ENCODE measurements around the gene BRMS1L.
A peak's percentile ranks its signal among the peaks of the same experiment; 100 is the strongest.

BRMS1L gene

GRCh38 chr14:35861204-35861868 lies 35.2 kb downstream of the BRMS1L start:
- Histone ChIP-seq H3K4me2 (ENCODE audit: low read length) (no peak overlapping the region), H4K91ac (ENCODE audit: low read depth, low read length) (no peak overlapping the region), H2AK5ac (ENCODE audit: low read length) (no peak overlapping the region), H2BK120ac (ENCODE audit: insufficient read depth, low read length, poor library complexity) (no peak overlapping the region), H3K18ac (ENCODE audit: low read length) (no peak overlapping the region), H3K4me3 (ENCODE audit: low read depth, low read length) (no peak overlapping the region), H2BK5ac (ENCODE audit: low read depth, low read length, poor library complexity) (no peak overlapping the region), H3K4me1 (ENCODE audit: control insufficient read depth in 1 of 2, insufficient read depth in 2 of 2, low read length in 2 of 2) (no peaks in the 10 kb centered on the region), H3K9me3 (ENCODE audit: insufficient read depth, low read depth, low read length) (no peaks in the 10 kb centered on the region), H4K12ac (ENCODE audit: low read depth, low read length) (no peak overlapping the region), H3K27me3 (ENCODE audit: insufficient read depth, low read length) (no peaks in the 10 kb centered on the region), H3K36me3 (ENCODE audit: control insufficient read depth in 1 of 2, insufficient read depth in 2 of 2, low read length in 2 of 2) (peaks cover 5 to 9% of the 10 kb centered on the region in 2 experiments), H2AFZ (ENCODE audit: insufficient read depth, low read length, poor library complexity) (no peak overlapping the region), H3K79me1 (ENCODE audit: low read length) (no peaks in the 10 kb centered on the region), H4K8ac (ENCODE audit: low read depth, low read length) (no peak overlapping the region), H2BK12ac (ENCODE audit: low read length) (no peak overlapping the region), H3K4ac (ENCODE audit: low read depth, low read length) (no peak overlapping the region), H3K27ac (ENCODE audit: low read depth, low read length) (no peak overlapping the region), H3K14ac (ENCODE audit: low read length) (no peak overlapping the region), H3K79me2 (ENCODE audit: control insufficient read depth, insufficient read depth, low read length, poor library complexity) (no peaks in the 10 kb centered on the region), H3K9ac (ENCODE audit: low read length) (no peak overlapping the region), H3K23ac (ENCODE audit: low read length) (no peak overlapping the region)
- DNase-seq, result no peak
- WGBS (ENCODE audit: extremely low coverage, insufficient coverage, insufficient read length), result no CpG with 5 or more reads among the region's 3 CpGs

- no peak overlapping the region for H2AK5ac ChIP-seq (ENCODE audit: low read length)
- H4K8ac ChIP-seq (ENCODE audit: low read depth, low read length), result no peak overlapping the region
- no peak overlapping the region for H3K4me2 ChIP-seq (ENCODE audit: low read length)
- no peak overlapping the region for H2BK12ac ChIP-seq (ENCODE audit: low read length)
- no peak overlapping the region for H3K23ac ChIP-seq (ENCODE audit: low read length)
- H3K4me1 ChIP-seq (ENCODE audit: control insufficient read depth in 1 of 2, insufficient read depth in 2 of 2, low read length in 2 of 2), result no peaks in the 10 kb centered on the region
- H2BK5ac ChIP-seq (ENCODE audit: low read depth, low read length, poor library complexity), result no peak overlapping the region
- H3K27me3 ChIP-seq (ENCODE audit: insufficient read depth, low read length), result no peaks in the 10 kb centered on the region
- no peak overlapping the region for H4K12ac ChIP-seq (ENCODE audit: low read depth, low read length)
- no peak overlapping the region for H3K14ac ChIP-seq (ENCODE audit: low read length)
- peak; percentile 27 to 86 for DNase-seq
- no peak overlapping the region for H3K18ac ChIP-seq (ENCODE audit: low read length)
- H4K91ac ChIP-seq (ENCODE audit: low read depth, low read length), result no peak overlapping the region
- H3K79me2 ChIP-seq (ENCODE audit: control insufficient read depth, insufficient read depth, low read length, poor library complexity), result no peaks in the 10 kb centered on the region
- H3K79me1 ChIP-seq (ENCODE audit: low read length), result no peaks in the 10 kb centered on the region
- H2AFZ ChIP-seq (ENCODE audit: insufficient read depth, low read length, poor library complexity), result no peak overlapping the region
- H3K27ac ChIP-seq (ENCODE audit: low read depth, low read length), result no peak overlapping the region
- peaks cover 6 to 10% of the 10 kb centered on the region in 2 experiments for H3K36me3 ChIP-seq (ENCODE audit: control insufficient read depth in 1 of 2, insufficient read depth in 2 of 2, low read length in 2 of 2)
- H3K4me3 ChIP-seq (ENCODE audit: low read depth, low read length), result no peak overlapping the region
- H3K4ac ChIP-seq (ENCODE audit: low read depth, low read length), result no peak overlapping the region
- H2BK120ac ChIP-seq (ENCODE audit: insufficient read depth, low read length, poor library complexity), result no peak overlapping the region
- no CpG with 5 or more reads among the region's 6 CpGs for WGBS (ENCODE audit: extremely low coverage, insufficient coverage, insufficient read length)
- no peaks in the 10 kb centered on the region for H3K9me3 ChIP-seq (ENCODE audit: insufficient read depth, low read depth, low read length)
- H3K9ac ChIP-seq (ENCODE audit: low read length), result no peak overlapping the region
These were observed 39.6 kb downstream of the BRMS1L start for GRCh38 chr14:35865611-35866324.

GRCh38 chr14:35866595-35867279 lies 40.6 kb downstream of the BRMS1L start:
- H3K9me3 ChIP-seq (ENCODE audit: insufficient read depth, low read depth, low read length), result no peaks in the 10 kb centered on the region
- H3K14ac ChIP-seq (ENCODE audit: low read length), result no peak overlapping the region
- peaks cover 6 to 10% of the 10 kb centered on the region in 2 experiments for H3K36me3 ChIP-seq (ENCODE audit: control insufficient read depth in 1 of 2, insufficient read depth in 2 of 2, low read length in 2 of 2)
- H2BK120ac ChIP-seq (ENCODE audit: insufficient read depth, low read length, poor library complexity), result no peak overlapping the region
- H3K27me3 ChIP-seq (ENCODE audit: insufficient read depth, low read length), result no peaks in the 10 kb centered on the region
- no peak overlapping the region for H4K12ac ChIP-seq (ENCODE audit: low read depth, low read length)
- H2AK5ac ChIP-seq (ENCODE audit: low read length), result no peak overlapping the region
- H4K91ac ChIP-seq (ENCODE audit: low read depth, low read length), result no peak overlapping the region
- no peaks in the 10 kb centered on the region for H3K4me1 ChIP-seq (ENCODE audit: control insufficient read depth in 1 of 2, insufficient read depth in 2 of 2, low read length in 2 of 2)
- no peak overlapping the region for H3K4me2 ChIP-seq (ENCODE audit: low read length)
- peak in 1 of 2 donors; percentile 20 for DNase-seq
- no peak overlapping the region for H3K23ac ChIP-seq (ENCODE audit: low read length)
- H4K8ac ChIP-seq (ENCODE audit: low read depth, low read length), result no peak overlapping the region
- no CpG with 5 or more reads among the region's 2 CpGs for WGBS (ENCODE audit: extremely low coverage, insufficient coverage, insufficient read length)
- no peak overlapping the region for H3K27ac ChIP-seq (ENCODE audit: low read depth, low read length)
- H2AFZ ChIP-seq (ENCODE audit: insufficient read depth, low read length, poor library complexity), result no peak overlapping the region
- no peak overlapping the region for H3K4me3 ChIP-seq (ENCODE audit: low read depth, low read length)
- no peak overlapping the region for H2BK12ac ChIP-seq (ENCODE audit: low read length)
- H2BK5ac ChIP-seq (ENCODE audit: low read depth, low read length, poor library complexity), result no peak overlapping the region
- H3K4ac ChIP-seq (ENCODE audit: low read depth, low read length), result no peak overlapping the region
- no peak overlapping the region for H3K9ac ChIP-seq (ENCODE audit: low read length)
- no peaks in the 10 kb centered on the region for H3K79me1 ChIP-seq (ENCODE audit: low read length)
- no peak overlapping the region for H3K18ac ChIP-seq (ENCODE audit: low read length)
- no peaks in the 10 kb centered on the region for H3K79me2 ChIP-seq (ENCODE audit: control insufficient read depth, insufficient read depth, low read length, poor library complexity)

GRCh38 chr14:35867280-35867629 lies 41.1 kb downstream of the BRMS1L start:
- H2AFZ ChIP-seq (ENCODE audit: insufficient read depth, low read length, poor library complexity), result no peak overlapping the region
- H3K9me3 ChIP-seq (ENCODE audit: insufficient read depth, low read depth, low read length), result no peaks in the 10 kb centered on the region
- H2BK120ac ChIP-seq (ENCODE audit: insufficient read depth, low read length, poor library complexity), result no peak overlapping the region
- H2BK5ac ChIP-seq (ENCODE audit: low read depth, low read length, poor library complexity), result no peak overlapping the region
- H3K4me3 ChIP-seq (ENCODE audit: low read depth, low read length), result no peak overlapping the region
- no peak overlapping the region for H4K12ac ChIP-seq (ENCODE audit: low read depth, low read length)
- no peaks in the 10 kb centered on the region for H3K4me1 ChIP-seq (ENCODE audit: control insufficient read depth in 1 of 2, insufficient read depth in 2 of 2, low read length in 2 of 2)
- no peak overlapping the region for H3K18ac ChIP-seq (ENCODE audit: low read length)
- H2AK5ac ChIP-seq (ENCODE audit: low read length), result no peak overlapping the region
- no peaks in the 10 kb centered on the region for H3K27me3 ChIP-seq (ENCODE audit: insufficient read depth, low read length)
- H3K27ac ChIP-seq (ENCODE audit: low read depth, low read length), result no peak overlapping the region
- H3K4me2 ChIP-seq (ENCODE audit: low read length), result no peak overlapping the region
- peaks cover 6 to 10% of the 10 kb centered on the region in 2 experiments for H3K36me3 ChIP-seq (ENCODE audit: control insufficient read depth in 1 of 2, insufficient read depth in 2 of 2, low read length in 2 of 2)
- H3K23ac ChIP-seq (ENCODE audit: low read length), result no peak overlapping the region
- H3K9ac ChIP-seq (ENCODE audit: low read length), result no peak overlapping the region
- no peak overlapping the region for H3K14ac ChIP-seq (ENCODE audit: low read length)
- no peaks in the 10 kb centered on the region for H3K79me2 ChIP-seq (ENCODE audit: control insufficient read depth, insufficient read depth, low read length, poor library complexity)
- H3K79me1 ChIP-seq (ENCODE audit: low read length), result no peaks in the 10 kb centered on the region
- H4K8ac ChIP-seq (ENCODE audit: low read depth, low read length), result no peak overlapping the region
- no CpG with 5 or more reads among the region's 2 CpGs for WGBS (ENCODE audit: extremely low coverage, insufficient coverage, insufficient read length)
- no peak overlapping the region for H4K91ac ChIP-seq (ENCODE audit: low read depth, low read length)
- H3K4ac ChIP-seq (ENCODE audit: low read depth, low read length), result no peak overlapping the region
- H2BK12ac ChIP-seq (ENCODE audit: low read length), result no peak overlapping the region
- no peak for DNase-seq
